Mesenchymal stem cell (in vitro differentiated cells and primary cell): Measurements from ENCODE around the gene ATXN1L.
A peak's percentile ranks its signal among the peaks of the same experiment; 100 is the strongest.

Source experiments
- DNase-seq: peaks from one replicate; pipeline ENCODE4 v3.0.0-alpha.2; 2013
- H2AFZ ChIP-seq: one replicate; pipeline ENCODE4 v1.6.1; 2013; ENCODE audit warnings: low read depth, mild to moderate bottlenecking, control low read depth, inconsistent platforms, low read length, moderate library complexity
- H2AK5ac ChIP-seq: 2 replicates; pipeline ENCODE4 v1.6.1; 2013; ENCODE audit warnings: low read length, moderate library complexity, mild to moderate bottlenecking, inconsistent platforms; ENCODE audit not compliant: severe bottlenecking
- H2BK120ac ChIP-seq: one replicate; pipeline ENCODE4 v1.6.1; 2013; ENCODE audit warnings: low read depth, mild to moderate bottlenecking, inconsistent platforms, low read length, moderate library complexity
- H2BK12ac ChIP-seq, 2 experiments: one replicate each; pipeline ENCODE4 v1.6.1; 2013; ENCODE audit warnings: inconsistent platforms in 2 of 2, low read length in 2 of 2, mild to moderate bottlenecking in 2 of 2, moderate library complexity in 2 of 2, control low read depth in 1 of 2
- H2BK15ac ChIP-seq: one replicate; pipeline ENCODE4 v1.6.1; 2013; ENCODE audit warnings: mild to moderate bottlenecking, low read depth, inconsistent platforms; ENCODE audit not compliant: poor library complexity, severe bottlenecking
- H2BK5ac ChIP-seq: 2 replicates; pipeline ENCODE4 v1.6.1; 2013; ENCODE audit warnings: low read depth, mild to moderate bottlenecking, low read length, control low read depth, inconsistent platforms; ENCODE audit not compliant: poor library complexity, severe bottlenecking
- H3K14ac ChIP-seq, 2 experiments: one replicate each; pipeline ENCODE4 v1.6.1; 2013; ENCODE audit warnings: inconsistent platforms in 2 of 2, low read length in 2 of 2, control low read depth in 1 of 2, mild to moderate bottlenecking in 1 of 2, moderate library complexity in 1 of 2
- H3K18ac ChIP-seq, 2 experiments: one replicate each; pipeline ENCODE4 v1.6.1; 2013; ENCODE audit warnings: inconsistent platforms in 2 of 2, low read length in 2 of 2, control low read depth in 1 of 2, low read depth in 1 of 2, mild to moderate bottlenecking in 1 of 2
- H3K23ac ChIP-seq, 2 experiments: one replicate each; pipeline ENCODE4 v1.6.1; 2013; ENCODE audit warnings: inconsistent platforms in 2 of 2, low read length in 2 of 2, mild to moderate bottlenecking in 2 of 2, moderate library complexity in 2 of 2, control low read depth in 1 of 2
- H3K27ac ChIP-seq: 2 replicates; pipeline ENCODE4 v1.5.1; 2013; ENCODE audit warnings: mild to moderate bottlenecking, moderate library complexity, low read length, control low read depth, inconsistent platforms; ENCODE audit not compliant: poor library complexity, severe bottlenecking
- H3K27me3 ChIP-seq, 2 experiments: 2 replicates each; pipeline versions ENCODE4 v1.6.1 to v1.7.0; 2013; ENCODE audit warnings: low read length in 2 of 2, mild to moderate bottlenecking in 2 of 2, moderate library complexity in 2 of 2, control low read depth in 1 of 2, inconsistent platforms in 1 of 2; ENCODE audit not compliant: control insufficient read depth in 1 of 2, insufficient read depth in 1 of 2
- H3K36me3 ChIP-seq, 2 experiments: 2 replicates each; pipeline versions ENCODE4 v1.6.1 to v1.7.0; 2013; ENCODE audit warnings: low read length in 2 of 2, control low read depth in 1 of 2, inconsistent platforms in 1 of 2, low read depth in 1 of 2, mild to moderate bottlenecking in 1 of 2; ENCODE audit not compliant: insufficient read depth in 2 of 2, control insufficient read depth in 1 of 2
- H3K4ac ChIP-seq, 2 experiments: one replicate each; pipeline ENCODE4 v1.6.1; 2013; ENCODE audit warnings: inconsistent platforms in 2 of 2, low read length in 2 of 2, mild to moderate bottlenecking in 2 of 2, moderate library complexity in 2 of 2, control low read depth in 1 of 2, low read depth in 1 of 2
- H3K4me1 ChIP-seq: 2 replicates; pipeline ENCODE4 v1.6.1; 2013; ENCODE audit warnings: low read depth, low read length, control low read depth; ENCODE audit not compliant: control insufficient read depth, insufficient read depth
- H3K4me2 ChIP-seq: 2 replicates; pipeline ENCODE4 v1.6.1; 2013; ENCODE audit warnings: low read length, mild to moderate bottlenecking, inconsistent platforms; ENCODE audit not compliant: poor library complexity, severe bottlenecking
- H3K4me3 ChIP-seq, 2 experiments: 2 replicates each; pipeline versions ENCODE4 v1.5.1 to v1.7.0; 2013; ENCODE audit warnings: low read length in 2 of 2, mild to moderate bottlenecking in 2 of 2, control low read depth in 1 of 2, low read depth in 1 of 2; ENCODE audit not compliant: insufficient read depth in 1 of 2
- H3K79me1 ChIP-seq: replicated peaks from 2 replicates; pipeline ENCODE4 v1.6.1; 2013; ENCODE audit warnings: mild to moderate bottlenecking, control low read depth, low read length, inconsistent platforms; ENCODE audit not compliant: poor library complexity, severe bottlenecking
- H3K9ac ChIP-seq: 2 replicates; pipeline ENCODE4 v1.7.0; 2013; ENCODE audit warnings: mild to moderate bottlenecking, low read length, moderate library complexity
- H3K9me3 ChIP-seq: 2 replicates; pipeline ENCODE4 v1.7.0; 2013; ENCODE audit warnings: mild to moderate bottlenecking, low read length; ENCODE audit not compliant: control insufficient read depth
- H4K8ac ChIP-seq: one replicate; pipeline ENCODE4 v1.6.1; 2013; ENCODE audit warnings: inconsistent platforms, mild to moderate bottlenecking, low read length, moderate library complexity
- H4K91ac ChIP-seq: one replicate; pipeline ENCODE4 v1.6.1; 2013; ENCODE audit warnings: mild to moderate bottlenecking, low read length, inconsistent platforms
- WGBS: methylation state at CpG from one replicate; pipeline ENCODE4 v1.1.7; 2013; ENCODE audit warnings: mixed read lengths; 5-methylcytosine and 5-hydroxymethylcytosine counted together

ATXN1L gene

GRCh38 chr16:71870818-71871217, 25.0 kb downstream of the ATXN1L start:
- H3K23ac ChIP-seq = no peak overlapping the region

GRCh38 chr16:71873199-71873598, 27.4 kb downstream of the ATXN1L start:
- Histone ChIP-seq H3K18ac (no peak overlapping the region), H3K4me1 (no peaks in the 10 kb centered on the region), H3K9me3 (no peaks in the 10 kb centered on the region), H3K36me3 (peaks cover 26 to 39% of the 10 kb centered on the region in 2 experiments), H3K4me3 (no peak overlapping the region), H3K14ac (no peak overlapping the region), H3K27me3 (no peaks in the 10 kb centered on the region), H3K4ac (no peak overlapping the region), H4K8ac (no peak overlapping the region), H3K79me1 (peaks cover 11% of the 10 kb centered on the region), H3K27ac (no peak overlapping the region), H2AFZ (no peak overlapping the region), H4K91ac (no peak overlapping the region), H2BK15ac (no peak overlapping the region), H3K23ac (no peak overlapping the region), H2BK120ac (no peak overlapping the region), H3K4me2 (no peak overlapping the region), H2BK5ac (no peak overlapping the region), H2AK5ac (no peak overlapping the region), H2BK12ac (no peak overlapping the region), H3K9ac (no peak overlapping the region)
- no peak for DNase-seq
- WGBS = 97% methylated on average over 3 of the region's 4 CpGs

More at GRCh38 chr16:71870818-71871217, 25.0 kb downstream of the ATXN1L start:
- Histone ChIP-seq H2BK12ac (no peak overlapping the region), H4K8ac (no peak overlapping the region), H2BK5ac (no peak overlapping the region), H2BK15ac (no peak overlapping the region), H4K91ac (no peak overlapping the region), H2AK5ac (no peak overlapping the region), H3K9me3 (no peaks in the 10 kb centered on the region), H3K18ac (no peak overlapping the region), H2BK120ac (no peak overlapping the region), H3K4me1 (no peaks in the 10 kb centered on the region), H3K4ac (no peak overlapping the region), H3K9ac (no peak overlapping the region), H3K27ac (no peak overlapping the region), H3K79me1 (peaks cover 11% of the 10 kb centered on the region), H3K14ac (no peak overlapping the region), H3K36me3 (peaks cover 18 to 32% of the 10 kb centered on the region in 2 experiments), H3K4me2 (no peak overlapping the region), H3K27me3 (no peaks in the 10 kb centered on the region), H2AFZ (no peak overlapping the region), H3K4me3 (no peak overlapping the region)
- no peak for DNase-seq
- 90% methylated on average over 2 of the region's 2 CpGs for WGBS

- DNase-seq = no peak
- 90% methylated on average over 4 of the region's 4 CpGs for WGBS
- no peak overlapping the region for H3K9ac ChIP-seq
These were observed 33.1 kb downstream of the ATXN1L start for GRCh38 chr16:71878911-71879310.

GRCh38 chr16:71880176-71880575, 34.4 kb downstream of the ATXN1L start:
- Histone ChIP-seq H2BK5ac (no peak overlapping the region), H3K4ac (no peak overlapping the region), H2BK12ac (no peak overlapping the region), H4K8ac (no peak overlapping the region), H3K27ac (no peak overlapping the region), H3K4me2 (no peak overlapping the region), H2BK120ac (no peak overlapping the region), H3K18ac (no peak overlapping the region), H3K4me3 (no peak overlapping the region), H2BK15ac (no peak overlapping the region), H3K4me1 (no peaks in the 10 kb centered on the region), H3K36me3 (peaks cover 22 to 49% of the 10 kb centered on the region in 2 experiments), H3K27me3 (no peaks in the 10 kb centered on the region), H2AK5ac (no peak overlapping the region), H3K79me1 (peaks cover 23% of the 10 kb centered on the region), H4K91ac (no peak overlapping the region), H3K9ac (no peak overlapping the region), H3K14ac (no peak overlapping the region), H3K23ac (peak overlapping the region in 1 of 2 experiments; percentile 5), H3K9me3 (no peaks in the 10 kb centered on the region), H2AFZ (no peak overlapping the region)
- WGBS = 92% methylated on average over 3 of the region's 4 CpGs
- DNase-seq = no peak

More at GRCh38 chr16:71878911-71879310, 33.1 kb downstream of the ATXN1L start:
- H4K91ac ChIP-seq = no peak overlapping the region
- H2BK15ac ChIP-seq = no peak overlapping the region
- H3K4me2 ChIP-seq = no peak overlapping the region
- no peaks in the 10 kb centered on the region for H3K27me3 ChIP-seq
- no peak overlapping the region for H3K4ac ChIP-seq
- H3K4me1 ChIP-seq = no peaks in the 10 kb centered on the region
- H3K36me3 ChIP-seq = peaks cover 27 to 55% of the 10 kb centered on the region in 2 experiments
- H2AK5ac ChIP-seq = no peak overlapping the region
- H3K27ac ChIP-seq = no peak overlapping the region
- H2BK12ac ChIP-seq = no peak overlapping the region
- no peak overlapping the region for H4K8ac ChIP-seq
- H3K23ac ChIP-seq = no peak overlapping the region
- no peak overlapping the region for H3K14ac ChIP-seq
- H2BK5ac ChIP-seq = no peak overlapping the region
- no peak overlapping the region for H3K4me3 ChIP-seq
- H3K9me3 ChIP-seq = no peaks in the 10 kb centered on the region
- H2AFZ ChIP-seq = no peak overlapping the region
- H2BK120ac ChIP-seq = no peak overlapping the region
- peaks cover 25% of the 10 kb centered on the region for H3K79me1 ChIP-seq
- H3K18ac ChIP-seq = no peak overlapping the region
